ENCODE data around the gene VPS26B. TPM values are rescaled to one million over a fixed set of nuclear protein-coding genes. Genes with fewer than 3 reads are reported as not detected.

VPS26B gene
- total and polyA plus RNA-seq, 9 of the 15 experiments (the other 6 are each of a cell fraction or from before 2014, with no cell fraction given) = 3.5 to 43.3 (median 27.4) TPM

DNA sequence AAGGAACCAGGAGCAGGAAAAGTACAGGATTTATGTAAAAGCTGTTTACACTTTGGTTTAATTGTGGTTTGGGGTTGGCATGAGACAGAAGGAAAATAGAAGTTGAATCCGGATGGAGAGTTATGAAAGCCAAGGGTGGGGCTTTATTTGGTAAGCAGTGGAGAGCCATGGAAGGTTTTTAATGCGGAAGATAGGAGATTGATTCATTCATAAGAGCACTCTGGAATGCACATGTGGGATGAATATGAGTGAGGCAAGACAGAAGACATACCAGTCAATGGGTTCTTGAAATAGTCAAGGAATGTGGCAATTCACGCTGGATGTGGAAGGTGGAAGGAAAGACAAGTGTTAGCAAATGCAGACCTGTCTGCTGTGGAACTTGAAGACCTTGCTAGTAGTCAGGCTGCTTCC is 42.4 kb downstream of the VPS26B start (continued):
- TF ChIP-seq, protein P1, sequence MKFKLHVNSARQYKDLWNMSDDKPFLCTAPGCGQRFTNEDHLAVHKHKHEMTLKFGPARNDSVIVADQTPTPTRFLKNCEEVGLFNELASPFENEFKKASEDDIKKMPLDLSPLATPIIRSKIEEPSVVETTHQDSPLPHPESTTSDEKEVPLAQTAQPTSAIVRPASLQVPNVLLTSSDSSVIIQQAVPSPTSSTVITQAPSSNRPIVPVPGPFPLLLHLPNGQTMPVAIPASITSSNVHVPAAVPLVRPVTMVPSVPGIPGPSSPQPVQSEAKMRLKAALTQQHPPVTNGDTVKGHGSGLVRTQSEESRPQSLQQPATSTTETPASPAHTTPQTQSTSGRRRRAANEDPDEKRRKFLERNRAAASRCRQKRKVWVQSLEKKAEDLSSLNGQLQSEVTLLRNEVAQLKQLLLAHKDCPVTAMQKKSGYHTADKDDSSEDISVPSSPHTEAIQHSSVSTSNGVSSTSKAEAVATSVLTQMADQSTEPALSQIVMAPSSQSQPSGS (CRISPR knock-in tag; IDR thresholded peaks at IDR 0.05) = no peak
- TF ChIP-seq, protein P2, sequence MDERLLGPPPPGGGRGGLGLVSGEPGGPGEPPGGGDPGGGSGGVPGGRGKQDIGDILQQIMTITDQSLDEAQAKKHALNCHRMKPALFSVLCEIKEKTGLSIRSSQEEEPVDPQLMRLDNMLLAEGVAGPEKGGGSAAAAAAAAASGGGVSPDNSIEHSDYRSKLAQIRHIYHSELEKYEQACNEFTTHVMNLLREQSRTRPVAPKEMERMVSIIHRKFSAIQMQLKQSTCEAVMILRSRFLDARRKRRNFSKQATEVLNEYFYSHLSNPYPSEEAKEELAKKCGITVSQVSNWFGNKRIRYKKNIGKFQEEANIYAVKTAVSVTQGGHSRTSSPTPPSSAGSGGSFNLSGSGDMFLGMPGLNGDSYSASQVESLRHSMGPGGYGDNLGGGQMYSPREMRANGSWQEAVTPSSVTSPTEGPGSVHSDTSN (CRISPR knock-in tag; IDR thresholded peaks at IDR 0.05; ENCODE audit: low read depth) = no peak
- TF ChIP-seq, protein P2 (tag; conservative IDR thresholded peaks at IDR 0.05; ENCODE audit: low read depth) = no peak
- TF ChIP-seq HNRNPK (IDR thresholded peaks at IDR 0.05; ENCODE audit: low read depth, low read length, poor library complexity, severe bottlenecking) = no peak
- TF ChIP-seq, protein P3, sequence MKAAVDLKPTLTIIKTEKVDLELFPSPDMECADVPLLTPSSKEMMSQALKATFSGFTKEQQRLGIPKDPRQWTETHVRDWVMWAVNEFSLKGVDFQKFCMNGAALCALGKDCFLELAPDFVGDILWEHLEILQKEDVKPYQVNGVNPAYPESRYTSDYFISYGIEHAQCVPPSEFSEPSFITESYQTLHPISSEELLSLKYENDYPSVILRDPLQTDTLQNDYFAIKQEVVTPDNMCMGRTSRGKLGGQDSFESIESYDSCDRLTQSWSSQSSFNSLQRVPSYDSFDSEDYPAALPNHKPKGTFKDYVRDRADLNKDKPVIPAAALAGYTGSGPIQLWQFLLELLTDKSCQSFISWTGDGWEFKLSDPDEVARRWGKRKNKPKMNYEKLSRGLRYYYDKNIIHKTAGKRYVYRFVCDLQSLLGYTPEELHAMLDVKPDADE (conservative IDR thresholded peaks at IDR 0.05; ENCODE audit: control insufficient read depth, low read depth, low read length) = no peak
- TF ChIP-seq, protein P4, sequence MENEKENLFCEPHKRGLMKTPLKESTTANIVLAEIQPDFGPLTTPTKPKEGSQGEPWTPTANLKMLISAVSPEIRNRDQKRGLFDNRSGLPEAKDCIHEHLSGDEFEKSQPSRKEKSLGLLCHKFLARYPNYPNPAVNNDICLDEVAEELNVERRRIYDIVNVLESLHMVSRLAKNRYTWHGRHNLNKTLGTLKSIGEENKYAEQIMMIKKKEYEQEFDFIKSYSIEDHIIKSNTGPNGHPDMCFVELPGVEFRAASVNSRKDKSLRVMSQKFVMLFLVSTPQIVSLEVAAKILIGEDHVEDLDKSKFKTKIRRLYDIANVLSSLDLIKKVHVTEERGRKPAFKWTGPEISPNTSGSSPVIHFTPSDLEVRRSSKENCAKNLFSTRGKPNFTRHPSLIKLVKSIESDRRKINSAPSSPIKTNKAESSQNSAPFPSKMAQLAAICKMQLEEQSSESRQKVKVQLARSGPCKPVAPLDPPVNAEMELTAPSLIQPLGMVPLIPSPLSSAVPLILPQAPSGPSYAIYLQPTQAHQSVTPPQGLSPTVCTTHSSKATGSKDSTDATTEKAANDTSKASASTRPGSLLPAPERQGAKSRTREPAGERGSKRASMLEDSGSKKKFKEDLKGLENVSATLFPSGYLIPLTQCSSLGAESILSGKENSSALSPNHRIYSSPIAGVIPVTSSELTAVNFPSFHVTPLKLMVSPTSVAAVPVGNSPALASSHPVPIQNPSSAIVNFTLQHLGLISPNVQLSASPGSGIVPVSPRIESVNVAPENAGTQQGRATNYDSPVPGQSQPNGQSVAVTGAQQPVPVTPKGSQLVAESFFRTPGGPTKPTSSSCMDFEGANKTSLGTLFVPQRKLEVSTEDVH (IDR thresholded peaks at IDR 0.05; ENCODE audit: low read depth, partially characterized antibody) = no peak

Measured in K562 (cell line).